CD4-positive, alpha-beta T cell treated with Interleukin-21 for 1 hour (primary cell): ENCODE measurements around the gene HLA-DQA1.
"Not testable (repeated sequence)": the region's sequence is repeated elsewhere in the genome, so short reads cannot be mapped to it uniquely, and the experiment has no call there.

Experiments
- DNase-seq: peaks from one replicate; pipeline ENCODE4 v3.0.0-alpha.2; 2020

The HLA-DQA1 gene

GRCh38 chr6:32622545-32623401, 14.4 kb upstream of the HLA-DQA1 start:
- peak; percentile 89 for DNase-seq

- no peak for DNase-seq
Measured at GRCh38 chr6:32623693-32624092, 13.5 kb upstream of the HLA-DQA1 start.

- no peak for DNase-seq
Measured at GRCh38 chr6:32624565-32624964, 12.6 kb upstream of the HLA-DQA1 start.

GRCh38 chr6:32625137-32625536, 12.1 kb upstream of the HLA-DQA1 start:
- no peak for DNase-seq

- DNase-seq = no peak
Measured at GRCh38 chr6:32627249-32627648, 10.0 kb upstream of the HLA-DQA1 start.

- peak; percentile 51 for DNase-seq
Measured at GRCh38 chr6:32627831-32628230, 9.4 kb upstream of the HLA-DQA1 start.

GRCh38 chr6:32629793-32630192, 7.4 kb upstream of the HLA-DQA1 start:
- DNase-seq = not testable (repeated sequence)

GRCh38 chr6:32635526-32636123, 1.6 kb upstream of the HLA-DQA1 start:
- no peak for DNase-seq

- DNase-seq = no peak
Measured at GRCh38 chr6:32637883-32638282, 677 bp downstream of the HLA-DQA1 start.

- DNase-seq = no peak
Measured at GRCh38 chr6:32638532-32639219, 1.5 kb downstream of the HLA-DQA1 start.

- DNase-seq = no peak
Measured at GRCh38 chr6:32639440-32640394, 2.5 kb downstream of the HLA-DQA1 start.

GRCh38 chr6:32641122-32641521, 3.9 kb downstream of the HLA-DQA1 start:
- no peak for DNase-seq

- DNase-seq = peak; percentile 37
Measured at GRCh38 chr6:32641785-32642719, 4.8 kb downstream of the HLA-DQA1 start.

GRCh38 chr6:32642720-32643106, 5.5 kb downstream of the HLA-DQA1 start:
- DNase-seq = no peak

GRCh38 chr6:32643904-32644303, 6.7 kb downstream of the HLA-DQA1 start:
- DNase-seq = no peak

GRCh38 chr6:32645047-32645703, 8.0 kb downstream of the HLA-DQA1 start:
- DNase-seq = no peak

- DNase-seq = no peak
Measured at GRCh38 chr6:32655203-32655710, 18.1 kb downstream of the HLA-DQA1 start.

- DNase-seq = not testable (repeated sequence)
Measured at GRCh38 chr6:32657329-32657728, 20.1 kb downstream of the HLA-DQA1 start.

- not testable (repeated sequence) for DNase-seq
Measured at GRCh38 chr6:32657819-32658218, 20.6 kb downstream of the HLA-DQA1 start.

- DNase-seq = no peak
Measured at GRCh38 chr6:32658268-32658897, 21.2 kb downstream of the HLA-DQA1 start.
